Neural progenitor cell (in vitro differentiated cells): ENCODE measurements around the gene RSPH9. TPM values are rescaled to one million over a fixed set of nuclear protein-coding genes. Genes with fewer than 3 reads are reported as not detected.

ENCODE experiments used
- DNase-seq: peaks from one replicate; pipeline ENCODE4 v3.0.0-alpha.2; 2016; ENCODE audit warnings: low spot score
- H2AFZ ChIP-seq: fragments of 200-600 bp; sonication (generic); replicated peaks from 2 replicates; pipeline ENCODE4 v1.6.1; 2016; ENCODE audit warnings: antibody characterized with exemption
- H3F3A ChIP-seq: fragments of 200-600 bp; sonication (generic); 2 replicates; pipeline ENCODE4 v1.6.1; 2016; ENCODE audit warnings: antibody characterized with exemption, low read depth
- H3K27ac ChIP-seq: fragments of 200-600 bp; sonication (generic); 2 replicates; pipeline ENCODE4 v1.5.1; 2016; ENCODE audit warnings: mild to moderate bottlenecking
- H3K27me3 ChIP-seq: fragments of 200-600 bp; sonication (generic); 2 replicates; pipeline ENCODE4 v1.6.1; 2016; ENCODE audit warnings: mild to moderate bottlenecking, moderate library complexity
- H3K36me3 ChIP-seq: fragments of 200-600 bp; sonication (generic); 2 replicates; pipeline ENCODE4 v1.5.1; 2016
- H3K4me1 ChIP-seq: fragments of 200-600 bp; sonication (generic); 2 replicates; pipeline ENCODE4 v1.6.1; 2016; ENCODE audit warnings: mixed run types
- H3K4me2 ChIP-seq: fragments of 200-600 bp; sonication (generic); 2 replicates; pipeline ENCODE4 v1.6.1; 2016
- H3K4me3 ChIP-seq: fragments of 200-600 bp; sonication (generic); 2 replicates; pipeline ENCODE4 v1.5.1; 2016
- H3K79me2 ChIP-seq: fragments of 200-600 bp; sonication (generic); 2 replicates; pipeline ENCODE4 v1.6.1; 2016; ENCODE audit warnings: low read depth
- H3K9ac ChIP-seq: fragments of 200-600 bp; sonication (generic); 2 replicates; pipeline ENCODE4 v1.6.1; 2016
- H3K9me3 ChIP-seq: fragments of 200-600 bp; sonication (generic); 2 replicates; pipeline ENCODE4 v1.5.1; 2016; ENCODE audit warnings: low read depth
- H4K20me1 ChIP-seq: fragments of 200-600 bp; sonication (generic); 2 replicates; pipeline ENCODE4 v1.6.1; 2016; ENCODE audit warnings: low read depth
- H3K27ac Mint-ChIP-seq: 3 replicates; pipeline ENCODE4 v1.8.0; 2021; ENCODE audit warnings: mixed read lengths
- H3K27me3 Mint-ChIP-seq: 2 replicates; pipeline ENCODE4 v1.8.0; 2022; ENCODE audit warnings: low read depth, mild to moderate bottlenecking, inconsistent platforms, moderate library complexity, mixed read lengths; ENCODE audit not compliant: insufficient read depth
- H3K36me3 Mint-ChIP-seq: 3 replicates; pipeline ENCODE4 v1.8.0; 2021; ENCODE audit warnings: mixed read lengths
- H3K4me1 Mint-ChIP-seq: 3 replicates; pipeline ENCODE4 v1.8.0; 2021; ENCODE audit warnings: mixed read lengths
- H3K4me3 Mint-ChIP-seq: 3 replicates; pipeline ENCODE4 v1.8.0; 2021; ENCODE audit warnings: mild to moderate bottlenecking, moderate library complexity, mixed read lengths
- H3K9me3 Mint-ChIP-seq: 3 replicates; pipeline ENCODE4 v1.8.0; 2020; ENCODE audit warnings: mixed read lengths
- CTCF ChIP-seq: fragments of 200-600 bp; sonication (generic); IDR thresholded peaks from 2 replicates; pipeline ENCODE4 v1.5.1; 2017; ENCODE audit warnings: antibody characterized with exemption, mild to moderate bottlenecking
- EZH2 ChIP-seq: fragments of 200-600 bp; sonication (generic); IDR thresholded peaks from 2 replicates; pipeline ENCODE4 v1.6.1; 2017; ENCODE audit warnings: antibody characterized with exemption, mild to moderate bottlenecking, moderate library complexity
- EZH2phosphoT487 ChIP-seq: fragments of 200-600 bp; sonication (generic); IDR thresholded peaks from 2 replicates; pipeline ENCODE4 v1.6.1; 2017; ENCODE audit warnings: antibody characterized with exemption
- total RNA-seq: library from RNA; depleted of rRNA; stranded (reverse); fragments of >200 nt; gene quantifications from 2 replicates; pipeline ENCODE4 v1.2.3, GENCODE V29; 2015; ENCODE audit warnings: low replicate concordance

The RSPH9 gene
- total RNA-seq, 1 donor from 2014 or later = 0.47 TPM

- Histone ChIP-seq H3K4me2 (no peak overlapping the region), H3K4me3 (no peak overlapping the region), H3K27ac (no peak overlapping the region), H4K20me1 (no peaks in the 10 kb centered on the region), H3K36me3 (no peaks in the 10 kb centered on the region), H3F3A (peaks cover 20% of the 10 kb centered on the region), H3K9me3 (no peaks in the 10 kb centered on the region), H3K79me2 (no peaks in the 10 kb centered on the region), H3K4me1 (peaks cover 9% of the 10 kb centered on the region), H3K9ac (no peak overlapping the region), H2AFZ (no peak overlapping the region), H3K27me3 (no peaks in the 10 kb centered on the region)
- TF ChIP-seq EZH2 (no peak), EZH2phosphoT487 (no peak), CTCF (no peak)
- Mint-ChIP-seq H3K36me3 (peaks cover 25% of the 10 kb centered on the region), H3K9me3 (no peaks in the 10 kb centered on the region), H3K27me3 (peaks cover 4% of the 10 kb centered on the region), H3K4me1 (peaks cover 3% of the 10 kb centered on the region), H3K4me3 (no peak overlapping the region), H3K27ac (no peak overlapping the region)
- DNase-seq = no peak
Observed at GRCh38 chr6:43674291-43674690, 29.5 kb downstream of the RSPH9 start.

- Mint-ChIP-seq H3K9me3 (no peaks in the 10 kb centered on the region), H3K4me1 (peaks cover 3% of the 10 kb centered on the region), H3K36me3 (peaks cover 26% of the 10 kb centered on the region), H3K27ac (no peak overlapping the region), H3K27me3 (peaks cover 4% of the 10 kb centered on the region), H3K4me3 (no peak overlapping the region)
- Histone ChIP-seq H4K20me1 (no peaks in the 10 kb centered on the region), H3K79me2 (peaks cover 2% of the 10 kb centered on the region), H3K9me3 (no peaks in the 10 kb centered on the region), H3K27ac (no peak overlapping the region), H3K4me1 (peaks cover 2% of the 10 kb centered on the region), H3K36me3 (no peaks in the 10 kb centered on the region), H3K4me2 (no peak overlapping the region), H3K27me3 (no peaks in the 10 kb centered on the region), H3K9ac (no peak overlapping the region), H2AFZ (no peak overlapping the region), H3F3A (peaks cover 14% of the 10 kb centered on the region), H3K4me3 (no peak overlapping the region)
- TF ChIP-seq EZH2 (no peak), CTCF (no peak), EZH2phosphoT487 (no peak)
- no peak for DNase-seq
Observed at GRCh38 chr6:43674921-43675320, 30.1 kb downstream of the RSPH9 start.

GRCh38 chr6:43676962-43677606, 32.2 kb downstream of the RSPH9 start:
- peaks cover 28% of the 10 kb centered on the region for H3K36me3 Mint-ChIP-seq

More at GRCh38 chr6:43676962-43677606, 32.2 kb downstream of the RSPH9 start:
- Histone ChIP-seq H3K4me2 (no peak overlapping the region), H3K27me3 (no peaks in the 10 kb centered on the region), H2AFZ (no peak overlapping the region), H3K79me2 (peaks cover 23% of the 10 kb centered on the region), H4K20me1 (peaks cover 21% of the 10 kb centered on the region), H3K36me3 (no peaks in the 10 kb centered on the region), H3K4me1 (no peaks in the 10 kb centered on the region), H3F3A (no peaks in the 10 kb centered on the region), H3K9ac (no peak overlapping the region), H3K27ac (no peak overlapping the region), H3K4me3 (no peak overlapping the region), H3K9me3 (no peaks in the 10 kb centered on the region)
- Mint-ChIP-seq H3K27me3 (peaks cover 3% of the 10 kb centered on the region), H3K27ac (no peak overlapping the region), H3K4me3 (no peak overlapping the region), H3K9me3 (no peaks in the 10 kb centered on the region), H3K4me1 (peaks cover 5% of the 10 kb centered on the region)
- DNase-seq = no peak
- no peak for TF ChIP-seq EZH2phosphoT487
- no peak for TF ChIP-seq EZH2
- no peak for TF ChIP-seq CTCF
